ENCODE results near the gene SVEP1. TPM values are rescaled to one million over a fixed set of nuclear protein-coding genes. Genes with fewer than 3 reads are reported as not detected.

The SVEP1 gene
- total RNA-seq, 1 donor from 2014 or later = 7.9 TPM

GRCh38 chr9:110578575-110579033, 937 bp downstream of the SVEP1 start:
- H3K36me3 Mint-ChIP-seq = peaks cover 4% of the 10 kb centered on the region
- TF ChIP-seq CTCF (conservative IDR thresholded peaks at IDR 0.05) = no peak
- H3K27ac Mint-ChIP-seq = peak overlapping the region; percentile 84
- no peak for DNase-seq (ENCODE audit: extremely low spot score, unreplicated experiment)
- H3K9me3 Mint-ChIP-seq = no peaks in the 10 kb centered on the region
- peak overlapping the region; percentile 94 for H3K4me3 Mint-ChIP-seq
- peaks cover 61% of the 10 kb centered on the region for H3K27me3 Mint-ChIP-seq
- H3K4me1 Mint-ChIP-seq (ENCODE audit: unreplicated experiment) = peaks cover 23% of the 10 kb centered on the region

- Mint-ChIP-seq H3K4me1 (ENCODE audit: unreplicated experiment) (peaks cover 27% of the 10 kb centered on the region), H3K9me3 (no peaks in the 10 kb centered on the region), H3K27ac (no peak overlapping the region), H3K4me3 (no peak overlapping the region), H3K27me3 (peaks cover 48% of the 10 kb centered on the region), H3K36me3 (peaks cover 4% of the 10 kb centered on the region)
- TF ChIP-seq CTCF (conservative IDR thresholded peaks at IDR 0.05) = no peak
- no peak for DNase-seq (ENCODE audit: extremely low spot score, unreplicated experiment)
Observed at GRCh38 chr9:110575945-110576344, 3.6 kb downstream of the SVEP1 start.

- Mint-ChIP-seq H3K36me3 (peaks cover 4% of the 10 kb centered on the region), H3K4me1 (ENCODE audit: unreplicated experiment) (peaks cover 19% of the 10 kb centered on the region), H3K4me3 (no peak overlapping the region), H3K27ac (no peak overlapping the region), H3K27me3 (peaks cover 40% of the 10 kb centered on the region), H3K9me3 (no peaks in the 10 kb centered on the region)
- no peak for DNase-seq (ENCODE audit: extremely low spot score, unreplicated experiment)
- no peak for TF ChIP-seq CTCF (conservative IDR thresholded peaks at IDR 0.05)
Observed at GRCh38 chr9:110575169-110575568, 4.4 kb downstream of the SVEP1 start.

GRCh38 chr9:110573305-110573704, 6.2 kb downstream of the SVEP1 start:
- H3K36me3 Mint-ChIP-seq = peaks cover 4% of the 10 kb centered on the region
- H3K27ac Mint-ChIP-seq = no peak overlapping the region
- peaks cover 13% of the 10 kb centered on the region for H3K4me1 Mint-ChIP-seq (ENCODE audit: unreplicated experiment)
- H3K27me3 Mint-ChIP-seq = peaks cover 26% of the 10 kb centered on the region
- TF ChIP-seq CTCF (conservative IDR thresholded peaks at IDR 0.05) = no peak
- H3K4me3 Mint-ChIP-seq = no peak overlapping the region
- DNase-seq (ENCODE audit: extremely low spot score, unreplicated experiment) = no peak
- H3K9me3 Mint-ChIP-seq = no peaks in the 10 kb centered on the region

- DNase-seq (ENCODE audit: extremely low spot score, unreplicated experiment) = no peak
- Mint-ChIP-seq H3K36me3 (peaks cover 1% of the 10 kb centered on the region), H3K27ac (no peak overlapping the region), H3K9me3 (no peaks in the 10 kb centered on the region), H3K27me3 (peaks cover 13% of the 10 kb centered on the region), H3K4me1 (ENCODE audit: unreplicated experiment) (peaks cover 13% of the 10 kb centered on the region), H3K4me3 (no peak overlapping the region)
- TF ChIP-seq CTCF (conservative IDR thresholded peaks at IDR 0.05) = no peak
Observed at GRCh38 chr9:110571801-110572483, 7.6 kb downstream of the SVEP1 start.

Data from type B pancreatic cell (in vitro differentiated cells).